Keratinocyte (primary cell): Measurements from ENCODE around the gene RAB3A. TPM values are rescaled to one million over a fixed set of nuclear protein-coding genes. Genes with fewer than 3 reads are reported as not detected.

Experiments used
- DNase-seq: peaks from one replicate; pipeline ENCODE4 v3.0.0-alpha.2; 2011; ENCODE audit warnings: low read depth, missing footprints, low spot score
- FAIRE-seq: peaks from 2 replicates; lab custom pipeline; 2011; peaks lifted over from hg19 to GRCh38; lab: Jason Lieb, UNC
- H2AFZ ChIP-seq: 2 replicates; pipeline ENCODE4 v1.6.0; 2012; ENCODE audit warnings: low read length, control low read depth, inconsistent platforms; ENCODE audit not compliant: control insufficient read depth
- H3K27ac ChIP-seq: 2 replicates; pipeline ENCODE4 v1.5.1; 2011; ENCODE audit warnings: low read length; ENCODE audit not compliant: control insufficient read depth, insufficient read depth
- H3K27me3 ChIP-seq: 3 replicates; pipeline ENCODE4 v1.6.0; 2011; ENCODE audit warnings: low read length; ENCODE audit not compliant: control insufficient read depth, insufficient read depth; ENCODE audit errors: extremely low read depth
- H3K36me3 ChIP-seq, 2 experiments: 2 replicates in 1 of 2; 3 replicates in 1 of 2; pipeline ENCODE4 v1.5.1; 2011; ENCODE audit warnings: low read length in 2 of 2, mild to moderate bottlenecking in 1 of 2; ENCODE audit not compliant: control insufficient read depth in 2 of 2, insufficient read depth in 2 of 2; ENCODE audit errors: extremely low read depth in 1 of 2
- H3K4me1 ChIP-seq: 3 replicates; pipeline ENCODE4 v1.5.1; 2011; ENCODE audit warnings: low read length; ENCODE audit not compliant: control insufficient read depth, insufficient read depth; ENCODE audit errors: extremely low read depth
- H3K4me2 ChIP-seq: 3 replicates; pipeline ENCODE4 v1.6.0; 2011; ENCODE audit warnings: low read depth, low read length; ENCODE audit not compliant: control insufficient read depth, insufficient read depth; ENCODE audit errors: extremely low read depth
- H3K4me3 ChIP-seq, 3 experiments: fragments of 200-600 bp in 1 of 3; sonication (generic) in 1 of 3; 2 replicates in 2 of 3; 3 replicates in 1 of 3; pipeline ENCODE4 v1.5.1; 2011 to 2016; ENCODE audit warnings: low read length in 3 of 3, mild to moderate bottlenecking in 3 of 3, control low read depth in 2 of 3, inconsistent platforms in 1 of 3, low read depth in 1 of 3, mixed read lengths in 1 of 3, mixed run types in 1 of 3, moderate library complexity in 1 of 3; ENCODE audit not compliant: control insufficient read depth in 2 of 3, insufficient read depth in 2 of 3; ENCODE audit errors: extremely low read depth in 1 of 3
- H3K79me2 ChIP-seq: 2 replicates; pipeline ENCODE4 v1.6.0; 2012; ENCODE audit warnings: low read length; ENCODE audit not compliant: control insufficient read depth, insufficient read depth
- H3K9ac ChIP-seq: 3 replicates; pipeline ENCODE4 v1.6.0; 2011; ENCODE audit warnings: low read length; ENCODE audit not compliant: control insufficient read depth, insufficient read depth; ENCODE audit errors: extremely low read depth
- H3K9me1 ChIP-seq: 3 replicates; pipeline ENCODE4 v1.6.0; 2011; ENCODE audit warnings: low read length; ENCODE audit not compliant: control insufficient read depth, insufficient read depth; ENCODE audit errors: extremely low read depth
- H3K9me3 ChIP-seq: 2 replicates; pipeline ENCODE4 v1.5.1; 2012; ENCODE audit warnings: low read depth, low read length; ENCODE audit not compliant: control insufficient read depth
- H4K20me1 ChIP-seq: 3 replicates; pipeline ENCODE4 v1.6.0; 2011; ENCODE audit warnings: low read length; ENCODE audit not compliant: control insufficient read depth, insufficient read depth; ENCODE audit errors: extremely low read depth
- EZH2 ChIP-seq: IDR thresholded peaks from one replicate; pipeline ENCODE4 v1.6.1; 2012; ENCODE audit warnings: inconsistent platforms, mild to moderate bottlenecking, low read length, moderate library complexity
- dilution Hi-C: fragments of 300-500 bp; cut with MboI; formaldehyde crosslinking; loops from one replicate; pipeline ENCODE4 v1.7.0; 2020; ENCODE audit warnings: low sequenced_read_pairs; ENCODE audit not compliant: extremely low pct_ligation_motif_present
- polyA plus RNA-seq, 5 experiments: library from polyadenylated mRNA; depleted of rRNA in 3 of 5; stranded (reverse) in 3 of 5; stranded (forward) in 1 of 5; unstranded in 1 of 5; fragments of >200 nt; gene quantifications; 1 replicate in 1 of 5; 2 replicates in 3 of 5; 3 replicates in 1 of 5; pipeline versions ENCODE4 v1.2.1 to v1.2.3, GENCODE V29; 2011 to 2012; ENCODE audit warnings: missing spikeins in 2 of 5, low read depth in 1 of 5, low replicate concordance in 1 of 5
- TF ChIP-seq, protein P1 (sequence below), 3 experiments: IDR thresholded peaks in 1 of 3; conservative IDR thresholded peaks in 1 of 3; optimal IDR thresholded peaks in 1 of 3; 2 replicates in 2 of 3; 3 replicates in 1 of 3; pipeline versions ENCODE3 to v1.5.1; 2011; ENCODE audit warnings: low read length in 3 of 3, mild to moderate bottlenecking in 3 of 3, moderate library complexity in 2 of 3, control low read depth in 1 of 3, inconsistent platforms in 1 of 3; ENCODE audit not compliant: insufficient read depth in 2 of 3; ENCODE audit errors: extremely low read depth in 1 of 3

Gene RAB3A
- polyA plus RNA-seq, 1 donor (not counting 4 experiments of a cell fraction or from before 2014, with no cell fraction given): 0.56 TPM

DNA sequence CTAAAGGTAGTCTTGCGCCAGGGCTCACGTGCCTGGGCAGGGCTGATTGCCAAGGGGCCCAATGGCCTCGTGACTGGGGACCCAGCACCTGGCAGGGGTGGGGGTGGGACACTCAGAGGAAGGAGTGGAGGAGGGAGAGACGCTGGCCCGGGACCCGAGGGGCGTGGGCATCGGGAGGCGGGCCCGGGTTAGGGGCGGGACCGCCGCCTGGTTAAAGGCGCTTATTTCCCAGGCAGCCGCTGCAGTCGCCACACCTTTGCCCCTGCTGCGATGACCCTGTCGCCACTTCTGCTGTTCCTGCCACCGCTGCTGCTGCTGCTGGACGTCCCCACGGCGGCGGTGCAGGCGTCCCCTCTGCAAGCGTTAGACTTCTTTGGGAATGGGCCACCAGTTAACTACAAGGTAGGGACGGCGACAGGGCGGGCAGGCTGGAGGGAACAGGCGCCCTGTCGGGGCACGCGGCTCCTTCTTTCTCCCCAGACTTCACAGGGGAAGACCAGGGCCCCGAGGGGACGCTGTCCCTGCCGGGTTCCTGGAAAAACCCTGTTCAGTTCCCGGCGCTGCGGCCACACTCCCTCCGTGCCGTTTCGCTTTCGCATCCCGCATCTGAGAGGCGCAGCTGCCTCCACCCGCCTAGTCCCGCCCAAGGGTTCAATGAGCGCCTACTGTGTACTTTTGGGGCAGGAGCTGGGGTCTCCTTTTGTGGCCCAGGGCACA, 30.1 kb downstream of the RAB3A start, which contains the start of gene IFI30:
TSS of gene IFI30 (plus strand) at position 242 of the 717 bp plus-strand sequence. CDS start at position 271, 29 bp downstream.
- H3K4me2 ChIP-seq: peak within 1 kb of the TSS; percentile 98
- no peaks in the 10 kb centered on the region for H3K9me1 ChIP-seq
- FAIRE-seq: no peak
- no peaks in the 10 kb centered on the region for H3K27me3 ChIP-seq
- H3K36me3 ChIP-seq: peaks cover 7 to 12% of the 10 kb centered on the region in 2 experiments
- H3K27ac ChIP-seq: no peak within 1 kb of the TSS
- no peaks in the 10 kb centered on the region for H3K9me3 ChIP-seq
- H3K4me3 ChIP-seq: peak within 1 kb of the TSS; percentile 46 to 79 (median 78)
- peaks cover 9% of the 10 kb centered on the region for H3K4me1 ChIP-seq
- no peak for DNase-seq
- TF ChIP-seq, protein P1, sequence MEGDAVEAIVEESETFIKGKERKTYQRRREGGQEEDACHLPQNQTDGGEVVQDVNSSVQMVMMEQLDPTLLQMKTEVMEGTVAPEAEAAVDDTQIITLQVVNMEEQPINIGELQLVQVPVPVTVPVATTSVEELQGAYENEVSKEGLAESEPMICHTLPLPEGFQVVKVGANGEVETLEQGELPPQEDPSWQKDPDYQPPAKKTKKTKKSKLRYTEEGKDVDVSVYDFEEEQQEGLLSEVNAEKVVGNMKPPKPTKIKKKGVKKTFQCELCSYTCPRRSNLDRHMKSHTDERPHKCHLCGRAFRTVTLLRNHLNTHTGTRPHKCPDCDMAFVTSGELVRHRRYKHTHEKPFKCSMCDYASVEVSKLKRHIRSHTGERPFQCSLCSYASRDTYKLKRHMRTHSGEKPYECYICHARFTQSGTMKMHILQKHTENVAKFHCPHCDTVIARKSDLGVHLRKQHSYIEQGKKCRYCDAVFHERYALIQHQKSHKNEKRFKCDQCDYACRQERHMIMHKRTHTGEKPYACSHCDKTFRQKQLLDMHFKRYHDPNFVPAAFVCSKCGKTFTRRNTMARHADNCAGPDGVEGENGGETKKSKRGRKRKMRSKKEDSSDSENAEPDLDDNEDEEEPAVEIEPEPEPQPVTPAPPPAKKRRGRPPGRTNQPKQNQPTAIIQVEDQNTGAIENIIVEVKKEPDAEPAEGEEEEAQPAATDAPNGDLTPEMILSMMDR (optimal IDR thresholded peaks at IDR 0.05 in 1 of 3, IDR thresholded peaks at IDR 0.05 in 1 of 3, conservative IDR thresholded peaks at IDR 0.05 in 1 of 3; ENCODE audit: extremely low read depth in 1 of 3, insufficient read depth in 2 of 3, low read length in 3 of 3): no peak
- TF ChIP-seq EZH2: no peak
- H3K9ac ChIP-seq: peak within 1 kb of the TSS; percentile 71
- dilution Hi-C loops: no loop called here
- peak within 1 kb of the TSS; percentile 90 for H2AFZ ChIP-seq
- peaks cover 4% of the 10 kb centered on the region for H4K20me1 ChIP-seq
- H3K79me2 ChIP-seq: no peaks in the 10 kb centered on the region

DNA sequence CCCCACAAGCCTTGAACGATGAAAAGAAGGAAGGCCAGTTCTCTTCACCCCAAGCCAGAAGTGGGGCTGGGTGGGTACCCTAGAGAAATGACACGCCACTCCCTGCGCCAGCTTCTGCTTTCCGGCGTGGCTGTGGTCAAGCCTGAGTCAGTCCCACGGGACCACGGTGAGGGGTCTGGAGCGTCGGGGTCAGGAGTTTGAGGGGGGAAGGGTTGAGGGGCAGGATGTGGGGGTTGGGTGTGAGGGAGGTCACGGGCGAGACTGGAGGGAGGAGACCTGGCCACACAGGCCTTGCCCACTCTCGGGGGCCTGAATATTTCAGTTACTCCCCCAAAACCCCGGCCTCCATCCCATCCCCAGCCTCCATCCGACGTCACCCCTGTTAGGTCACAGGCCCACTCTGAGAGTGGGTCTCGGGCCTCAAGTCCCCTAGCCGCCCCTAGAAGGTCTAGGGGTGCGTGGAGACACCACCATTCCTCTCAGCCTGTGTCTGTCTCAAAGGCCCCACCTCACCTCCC, 30.7 kb downstream of the RAB3A start:
- Histone ChIP-seq H3K9me1 (no peaks in the 10 kb centered on the region), H3K79me2 (no peaks in the 10 kb centered on the region), H3K9ac (no peak overlapping the region), H4K20me1 (peaks cover 4% of the 10 kb centered on the region), H3K4me3 (no peak overlapping the region), H3K4me1 (peaks cover 9% of the 10 kb centered on the region), H3K27me3 (no peaks in the 10 kb centered on the region), H3K27ac (no peak overlapping the region), H3K9me3 (no peaks in the 10 kb centered on the region), H2AFZ (peak overlapping the region; percentile 90), H3K36me3 (peaks cover 12 to 13% of the 10 kb centered on the region in 2 experiments), H3K4me2 (peak overlapping the region; percentile 98)
- DNase-seq: no peak
- FAIRE-seq: no peak
- dilution Hi-C loops: no loop called here
- TF ChIP-seq, protein P1 (optimal IDR thresholded peaks at IDR 0.05 in 1 of 3, IDR thresholded peaks at IDR 0.05 in 1 of 3, conservative IDR thresholded peaks at IDR 0.05 in 1 of 3; ENCODE audit: extremely low read depth in 1 of 3, insufficient read depth in 2 of 3, low read length in 3 of 3): no peak
- TF ChIP-seq EZH2: no peak
